ENCODE measurements around the gene ECT2L.

DNA sequence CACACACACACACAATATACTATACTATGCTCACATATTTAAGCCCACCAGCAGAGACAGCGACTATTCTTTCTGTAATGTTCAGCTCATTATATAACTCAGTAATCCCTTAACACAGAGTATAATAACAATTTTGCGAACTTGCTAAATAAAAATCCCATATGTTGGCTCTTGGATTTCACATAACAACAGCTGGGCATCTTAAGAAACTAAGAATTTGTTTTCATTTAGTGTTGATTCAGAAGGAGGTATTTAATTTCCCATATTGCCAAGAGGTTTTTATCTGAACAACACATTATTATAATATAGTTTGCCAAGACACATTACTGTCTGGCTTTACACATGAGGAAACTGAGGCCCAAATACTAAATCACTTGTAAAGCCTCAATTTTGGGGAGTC is 7.4 kb downstream of the ECT2L start:
- TF ChIP-seq, protein P1, sequence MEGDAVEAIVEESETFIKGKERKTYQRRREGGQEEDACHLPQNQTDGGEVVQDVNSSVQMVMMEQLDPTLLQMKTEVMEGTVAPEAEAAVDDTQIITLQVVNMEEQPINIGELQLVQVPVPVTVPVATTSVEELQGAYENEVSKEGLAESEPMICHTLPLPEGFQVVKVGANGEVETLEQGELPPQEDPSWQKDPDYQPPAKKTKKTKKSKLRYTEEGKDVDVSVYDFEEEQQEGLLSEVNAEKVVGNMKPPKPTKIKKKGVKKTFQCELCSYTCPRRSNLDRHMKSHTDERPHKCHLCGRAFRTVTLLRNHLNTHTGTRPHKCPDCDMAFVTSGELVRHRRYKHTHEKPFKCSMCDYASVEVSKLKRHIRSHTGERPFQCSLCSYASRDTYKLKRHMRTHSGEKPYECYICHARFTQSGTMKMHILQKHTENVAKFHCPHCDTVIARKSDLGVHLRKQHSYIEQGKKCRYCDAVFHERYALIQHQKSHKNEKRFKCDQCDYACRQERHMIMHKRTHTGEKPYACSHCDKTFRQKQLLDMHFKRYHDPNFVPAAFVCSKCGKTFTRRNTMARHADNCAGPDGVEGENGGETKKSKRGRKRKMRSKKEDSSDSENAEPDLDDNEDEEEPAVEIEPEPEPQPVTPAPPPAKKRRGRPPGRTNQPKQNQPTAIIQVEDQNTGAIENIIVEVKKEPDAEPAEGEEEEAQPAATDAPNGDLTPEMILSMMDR (IDR thresholded peaks at IDR 0.05) = no peak
- no peak for TF ChIP-seq POLR2A (IDR thresholded peaks at IDR 0.05)

Measured in testis (tissue), 2 donors.